Measurements from ENCODE around the gene MMADHC. TPM values are rescaled to one million over a fixed set of nuclear protein-coding genes. Genes with fewer than 3 reads are reported as not detected.

The MMADHC gene
- total and polyA plus RNA-seq, 2 experiments from 2014 or later: 156 to 195 TPM

DNA sequence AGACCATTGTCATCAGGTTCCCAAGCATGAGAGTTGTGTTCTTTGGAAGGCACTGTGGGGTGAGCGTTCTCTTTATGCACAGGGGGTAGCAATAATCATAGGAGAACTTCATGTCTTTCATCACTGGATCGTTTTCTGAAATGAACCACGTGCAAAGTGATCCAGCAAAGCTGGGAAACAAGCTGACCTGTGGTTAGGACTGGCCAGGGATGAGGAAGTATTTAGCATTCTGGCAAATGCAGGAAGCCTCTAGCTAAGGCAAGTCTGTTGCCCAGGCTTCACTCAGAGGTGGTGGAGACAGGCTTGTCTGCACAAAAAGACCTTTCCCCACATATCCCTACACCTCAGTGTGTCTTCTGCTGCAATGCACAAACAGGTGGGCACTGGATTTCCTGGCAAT, 58.6 kb downstream of the MMADHC start:
- H3K36me3 ChIP-seq (ENCODE audit: low read depth): no peaks in the 10 kb centered on the region
- H2AFZ ChIP-seq: no peak overlapping the region
- TF ChIP-seq EZH2phosphoT487 (IDR thresholded peaks at IDR 0.05; ENCODE audit: insufficient read depth, low read depth) (no peak), EZH2 (IDR thresholded peaks at IDR 0.05; ENCODE audit: insufficient read depth, poor library complexity, severe bottlenecking) (no peak)
- no peaks in the 10 kb centered on the region for H3K9me3 ChIP-seq (ENCODE audit: low read depth)
- no peaks in the 10 kb centered on the region for H3K9me2 ChIP-seq (ENCODE audit: insufficient read depth)
- H3K4me1 ChIP-seq (ENCODE audit: insufficient read depth): no peaks in the 10 kb centered on the region
- in situ Hi-C loops (cut with MboI): no loop called here
- WGBS, 2 experiments (ENCODE audit: low coverage in 1 of 2, low lambda C conversion rate in 2 of 2, missing lambda C conversion rate in 2 of 2): 17 to 22% methylated on average over 3 of the region's 3 CpGs
- no peaks in the 10 kb centered on the region; the same call in 1 of the 2 replicates for H3K27me3 ChIP-seq (replicated peaks; ENCODE audit: insufficient read depth)
- H3K9ac ChIP-seq: no peak overlapping the region
- H3K4me2 ChIP-seq (ENCODE audit: unreplicated experiment): no peak overlapping the region
- H3F3A ChIP-seq (ENCODE audit: insufficient read depth): no peaks in the 10 kb centered on the region
- no peak overlapping the region for H3K4me3 ChIP-seq
- DNase-seq: no peak
- no peak overlapping the region for H3K27ac ChIP-seq
- H4K20me1 ChIP-seq (ENCODE audit: insufficient read depth): no peaks in the 10 kb centered on the region
- no peaks in the 10 kb centered on the region for H3K79me2 ChIP-seq (ENCODE audit: insufficient read depth)

DNA sequence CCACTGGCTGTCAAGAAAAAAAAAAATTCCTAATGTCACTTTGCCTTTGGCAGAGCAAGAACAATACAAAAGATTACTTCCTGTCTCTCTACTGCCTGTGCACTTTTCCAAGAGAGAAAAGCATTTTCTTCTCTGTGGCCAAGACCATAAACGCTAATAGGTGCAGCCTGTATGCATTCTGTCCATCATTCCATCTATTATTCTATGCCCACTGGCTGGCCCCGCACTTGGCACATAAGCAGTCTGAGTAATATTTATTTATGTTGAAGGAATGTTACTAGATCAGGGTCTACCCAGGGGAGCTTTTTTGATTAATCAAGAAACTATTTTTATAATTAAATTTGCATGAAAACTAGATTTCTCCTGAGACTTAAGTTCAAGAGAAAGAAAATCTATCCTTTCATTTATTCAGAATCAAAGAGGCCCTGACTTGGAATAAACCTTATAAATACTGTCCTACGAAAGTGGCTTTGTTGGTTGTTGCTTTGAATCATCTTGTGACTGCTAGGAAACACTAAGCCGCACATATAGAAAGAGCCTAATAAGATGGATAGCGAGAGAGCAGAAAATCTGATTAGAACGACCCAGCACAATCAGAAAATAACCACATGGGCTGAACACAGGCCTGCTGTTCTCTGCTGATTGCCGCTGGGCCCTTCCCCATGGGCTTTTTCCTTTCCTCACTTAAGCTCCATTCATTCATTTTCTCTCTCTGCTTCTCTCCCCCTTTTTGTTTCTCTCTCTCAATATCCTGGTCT, 59.4 kb downstream of the MMADHC start:
- no peak overlapping the region for H3K4me3 ChIP-seq
- no peak overlapping the region for H3K9ac ChIP-seq
- H3K9me3 ChIP-seq (ENCODE audit: low read depth): no peaks in the 10 kb centered on the region
- no peaks in the 10 kb centered on the region for H3F3A ChIP-seq (ENCODE audit: insufficient read depth)
- no peak overlapping the region for H3K27ac ChIP-seq
- in situ Hi-C loops (cut with MboI): no loop called here
- H3K27me3 ChIP-seq (replicated peaks; ENCODE audit: insufficient read depth): no peaks in the 10 kb centered on the region; the same call in 1 of the 2 replicates
- no peaks in the 10 kb centered on the region for H3K9me2 ChIP-seq (ENCODE audit: insufficient read depth)
- H2AFZ ChIP-seq: no peak overlapping the region
- no peaks in the 10 kb centered on the region for H3K36me3 ChIP-seq (ENCODE audit: low read depth)
- H3K79me2 ChIP-seq (ENCODE audit: insufficient read depth): no peaks in the 10 kb centered on the region
- H4K20me1 ChIP-seq (ENCODE audit: insufficient read depth): no peaks in the 10 kb centered on the region
- 57 to 66% methylated on average over 7 of the region's 7 CpGs for WGBS, 2 experiments (ENCODE audit: low coverage in 1 of 2, low lambda C conversion rate in 2 of 2, missing lambda C conversion rate in 2 of 2)
- no peak overlapping the region for H3K4me2 ChIP-seq (ENCODE audit: unreplicated experiment)
- no peak for TF ChIP-seq EZH2phosphoT487 (IDR thresholded peaks at IDR 0.05; ENCODE audit: insufficient read depth, low read depth)
- no peak for TF ChIP-seq EZH2 (IDR thresholded peaks at IDR 0.05; ENCODE audit: insufficient read depth, poor library complexity, severe bottlenecking)
- no peaks in the 10 kb centered on the region for H3K4me1 ChIP-seq (ENCODE audit: insufficient read depth)
- no peak for DNase-seq

DNA sequence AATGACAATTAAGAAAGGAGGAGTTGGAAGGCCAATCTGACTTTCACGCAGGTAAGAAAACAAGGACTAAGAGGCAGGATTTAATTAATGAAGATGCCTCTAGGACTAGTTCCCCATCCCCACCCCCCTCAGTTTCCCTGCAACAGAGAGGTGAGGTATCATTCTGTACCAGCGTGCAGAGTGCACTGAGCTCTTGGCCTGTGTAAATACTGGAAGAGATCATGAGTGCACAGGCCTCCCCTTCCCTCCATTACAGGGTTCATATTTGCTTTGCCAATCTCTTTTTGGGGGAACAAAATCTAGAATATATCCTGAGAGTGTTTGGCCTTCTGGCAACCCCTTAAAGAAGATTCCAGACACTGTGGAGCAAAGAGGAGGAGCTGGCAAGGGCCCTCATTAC, 60.9 kb downstream of the MMADHC start:
- Histone ChIP-seq H2AFZ (no peak overlapping the region), H3K9me2 (ENCODE audit: insufficient read depth) (no peaks in the 10 kb centered on the region), H3K4me2 (ENCODE audit: unreplicated experiment) (no peak overlapping the region), H3K4me3 (no peak overlapping the region), H3K9ac (no peak overlapping the region), H3K27ac (no peak overlapping the region), H3F3A (ENCODE audit: insufficient read depth) (no peaks in the 10 kb centered on the region), H3K27me3 (replicated peaks; ENCODE audit: insufficient read depth) (no peaks in the 10 kb centered on the region; the same call in 1 of the 2 replicates), H4K20me1 (ENCODE audit: insufficient read depth) (no peaks in the 10 kb centered on the region), H3K36me3 (ENCODE audit: low read depth) (no peaks in the 10 kb centered on the region), H3K4me1 (ENCODE audit: insufficient read depth) (no peaks in the 10 kb centered on the region), H3K9me3 (ENCODE audit: low read depth) (no peaks in the 10 kb centered on the region), H3K79me2 (ENCODE audit: insufficient read depth) (no peaks in the 10 kb centered on the region)
- TF ChIP-seq EZH2phosphoT487 (IDR thresholded peaks at IDR 0.05; ENCODE audit: insufficient read depth, low read depth) (no peak), EZH2 (IDR thresholded peaks at IDR 0.05; ENCODE audit: insufficient read depth, poor library complexity, severe bottlenecking) (no peak)
- WGBS, 2 experiments (ENCODE audit: low coverage in 1 of 2, low lambda C conversion rate in 2 of 2, missing lambda C conversion rate in 2 of 2): 75 to 78% methylated on average over 2 of the region's 2 CpGs
- no peak for DNase-seq
- in situ Hi-C loops (cut with MboI): no loop called here

DNA sequence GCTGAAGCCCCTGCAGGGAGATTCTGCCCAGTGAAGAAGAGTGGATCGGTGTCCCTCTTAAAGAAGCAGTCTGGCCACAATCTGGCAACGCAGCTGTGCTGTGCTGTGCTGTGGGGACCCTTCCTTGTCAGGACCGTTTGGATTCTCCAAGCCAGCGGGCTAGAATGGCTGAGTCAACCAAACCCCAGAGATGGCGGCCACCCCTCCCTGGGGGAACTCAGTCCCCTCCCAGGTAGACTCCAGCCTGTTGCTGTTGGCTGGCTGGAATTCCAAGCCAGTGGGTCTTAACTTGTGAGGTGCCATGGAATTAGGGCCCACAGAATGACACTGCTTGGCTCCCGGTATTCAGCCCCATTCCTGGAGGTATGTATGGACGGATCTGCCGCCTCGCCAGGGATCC, 62.3 kb downstream of the MMADHC start:
- Histone ChIP-seq H3K4me2 (ENCODE audit: unreplicated experiment) (no peak overlapping the region), H4K20me1 (ENCODE audit: insufficient read depth) (no peaks in the 10 kb centered on the region), H3K9ac (no peak overlapping the region), H3K4me1 (ENCODE audit: insufficient read depth) (no peaks in the 10 kb centered on the region), H3K79me2 (ENCODE audit: insufficient read depth) (no peaks in the 10 kb centered on the region), H3K9me3 (ENCODE audit: low read depth) (no peaks in the 10 kb centered on the region), H3K4me3 (no peak overlapping the region), H3K36me3 (ENCODE audit: low read depth) (no peaks in the 10 kb centered on the region), H3F3A (ENCODE audit: insufficient read depth) (no peaks in the 10 kb centered on the region), H3K27ac (no peak overlapping the region), H3K9me2 (ENCODE audit: insufficient read depth) (no peaks in the 10 kb centered on the region), H2AFZ (no peak overlapping the region), H3K27me3 (replicated peaks; ENCODE audit: insufficient read depth) (no peaks in the 10 kb centered on the region; the same call in 1 of the 2 replicates)
- no peak for DNase-seq
- in situ Hi-C loops (cut with MboI): no loop called here
- WGBS, 2 experiments (ENCODE audit: low coverage in 1 of 2, low lambda C conversion rate in 2 of 2, missing lambda C conversion rate in 2 of 2): 53 to 63% methylated on average over 9 of the region's 9 CpGs
- TF ChIP-seq EZH2phosphoT487 (IDR thresholded peaks at IDR 0.05; ENCODE audit: insufficient read depth, low read depth) (no peak), EZH2 (IDR thresholded peaks at IDR 0.05; ENCODE audit: insufficient read depth, poor library complexity, severe bottlenecking) (no peak)

Small RNA genes lying within 50 kb of the gene (small RNA-seq; reads per million reads assigned to genes)
- not detected for gene RNU6-601P (ENCODE audit: low read depth, low replicate concordance)

All from GM23248 (cell line).